Smooth muscle cell (in vitro differentiated cells): ENCODE measurements around the gene DENND2C. TPM values are rescaled to one million over a fixed set of nuclear protein-coding genes. Genes with fewer than 3 reads are reported as not detected.

Experiments
- DNase-seq: peaks from one replicate; lab custom pipeline; 2025; ENCODE audit not compliant: unreplicated experiment; lab: John Stamatoyannopoulos, UW
- H2AFZ ChIP-seq: fragments of 200-600 bp; sonication (generic); 2 replicates; pipeline ENCODE4 v1.6.0; 2016; ENCODE audit warnings: antibody characterized with exemption, low read depth, mild to moderate bottlenecking
- H3F3A ChIP-seq: fragments of 200-600 bp; sonication (generic); 2 replicates; pipeline ENCODE4 v1.6.0; 2017; ENCODE audit warnings: antibody characterized with exemption, low read depth
- H3K27ac ChIP-seq: fragments of 200-600 bp; sonication (generic); 2 replicates; pipeline ENCODE4 v1.5.1; 2016; ENCODE audit warnings: low read depth, mild to moderate bottlenecking
- H3K27me3 ChIP-seq: fragments of 200-600 bp; sonication (generic); 2 replicates; pipeline ENCODE4 v1.6.1; 2016; ENCODE audit warnings: low read depth, mild to moderate bottlenecking
- H3K36me3 ChIP-seq: fragments of 200-600 bp; sonication (generic); 2 replicates; pipeline ENCODE4 v1.5.1; 2016; ENCODE audit warnings: low read depth
- H3K4me1 ChIP-seq: fragments of 200-600 bp; sonication (generic); 2 replicates; pipeline ENCODE4 v1.5.1; 2016; ENCODE audit warnings: low read depth
- H3K4me2 ChIP-seq: fragments of 200-600 bp; sonication (generic); 2 replicates; pipeline ENCODE4 v1.6.0; 2016; ENCODE audit warnings: mild to moderate bottlenecking
- H3K4me3 ChIP-seq: fragments of 200-600 bp; sonication (generic); 2 replicates; pipeline ENCODE4 v1.5.1; 2016; ENCODE audit warnings: mild to moderate bottlenecking
- H3K79me2 ChIP-seq: fragments of 200-600 bp; sonication (generic); 2 replicates; pipeline ENCODE4 v1.6.0; 2016; ENCODE audit warnings: low read depth, mild to moderate bottlenecking
- H3K9ac ChIP-seq: fragments of 200-600 bp; sonication (generic); 2 replicates; pipeline ENCODE4 v1.6.0; 2016; ENCODE audit warnings: low read depth
- H3K9me3 ChIP-seq: fragments of 200-600 bp; sonication (generic); replicated peaks from 2 replicates; pipeline ENCODE4 v1.5.1; 2016; ENCODE audit warnings: low read depth
- H4K20me1 ChIP-seq: fragments of 200-600 bp; sonication (generic); 2 replicates; pipeline ENCODE4 v1.6.0; 2016; ENCODE audit warnings: low read depth
- WGBS: methylation state at CpG from one replicate; pipeline ENCODE4 v1.1.7; 2016; ENCODE audit warnings: low lambda C conversion rate; 5-methylcytosine and 5-hydroxymethylcytosine counted together
- polyA plus RNA-seq: library from polyadenylated mRNA; unstranded; fragments of >200 nt; fragmentation: Nextera tagmentation; extraction: Ambion mirVana; gene quantifications from 2 replicates; pipeline ENCODE4 v1.2.1, GENCODE V29; 2016
- total RNA-seq: library from RNA; depleted of rRNA; stranded (reverse); fragments of >200 nt; gene quantifications from 2 replicates; pipeline ENCODE4 v1.2.3, GENCODE V29; 2014
- TF ChIP-seq, protein P1 (sequence below): fragments of 200-600 bp; sonication (generic); IDR thresholded peaks from 2 replicates; pipeline ENCODE4 v1.5.1; 2017; ENCODE audit warnings: borderline replicate concordance, mild to moderate bottlenecking, antibody characterized with exemption; ENCODE audit not compliant: insufficient read depth, poor library complexity, severe bottlenecking

DENND2C gene
- total and polyA plus RNA-seq, 2 experiments from 2014 or later = 1.4 to 4.1 TPM

DNA sequence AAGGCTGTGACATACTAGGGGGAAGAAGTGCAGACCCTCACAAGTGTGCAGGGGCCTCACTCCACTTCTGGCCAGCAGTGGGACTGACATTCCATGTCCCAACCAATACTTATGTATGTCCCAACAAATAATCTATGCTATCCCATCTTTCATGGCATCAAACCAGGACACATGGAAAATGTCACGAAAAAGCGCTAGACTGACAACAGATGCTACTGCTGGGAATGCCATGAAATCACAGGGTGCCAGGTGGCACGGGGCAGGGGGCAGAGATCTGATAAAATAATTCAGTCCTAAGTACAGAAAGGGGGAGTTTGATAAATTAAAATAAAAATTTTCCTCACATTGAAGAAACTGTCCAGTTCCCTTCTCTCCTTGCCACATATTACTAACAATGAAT lies 60.8 kb downstream of the DENND2C start:
- H3K27me3 ChIP-seq = no peaks in the 10 kb centered on the region
- 92% methylated on average over 3 of the region's 3 CpGs for WGBS
- no peaks in the 10 kb centered on the region for H3K79me2 ChIP-seq
- H3K4me3 ChIP-seq = no peak overlapping the region
- no peaks in the 10 kb centered on the region for H4K20me1 ChIP-seq
- no peak overlapping the region for H2AFZ ChIP-seq
- H3K36me3 ChIP-seq = peaks cover 3% of the 10 kb centered on the region
- H3K9me3 ChIP-seq = no peaks in the 10 kb centered on the region
- no peak overlapping the region for H3K27ac ChIP-seq
- no peak overlapping the region for H3K9ac ChIP-seq
- H3K4me2 ChIP-seq = no peak overlapping the region
- TF ChIP-seq, protein P1, sequence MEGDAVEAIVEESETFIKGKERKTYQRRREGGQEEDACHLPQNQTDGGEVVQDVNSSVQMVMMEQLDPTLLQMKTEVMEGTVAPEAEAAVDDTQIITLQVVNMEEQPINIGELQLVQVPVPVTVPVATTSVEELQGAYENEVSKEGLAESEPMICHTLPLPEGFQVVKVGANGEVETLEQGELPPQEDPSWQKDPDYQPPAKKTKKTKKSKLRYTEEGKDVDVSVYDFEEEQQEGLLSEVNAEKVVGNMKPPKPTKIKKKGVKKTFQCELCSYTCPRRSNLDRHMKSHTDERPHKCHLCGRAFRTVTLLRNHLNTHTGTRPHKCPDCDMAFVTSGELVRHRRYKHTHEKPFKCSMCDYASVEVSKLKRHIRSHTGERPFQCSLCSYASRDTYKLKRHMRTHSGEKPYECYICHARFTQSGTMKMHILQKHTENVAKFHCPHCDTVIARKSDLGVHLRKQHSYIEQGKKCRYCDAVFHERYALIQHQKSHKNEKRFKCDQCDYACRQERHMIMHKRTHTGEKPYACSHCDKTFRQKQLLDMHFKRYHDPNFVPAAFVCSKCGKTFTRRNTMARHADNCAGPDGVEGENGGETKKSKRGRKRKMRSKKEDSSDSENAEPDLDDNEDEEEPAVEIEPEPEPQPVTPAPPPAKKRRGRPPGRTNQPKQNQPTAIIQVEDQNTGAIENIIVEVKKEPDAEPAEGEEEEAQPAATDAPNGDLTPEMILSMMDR = no peak
- H3F3A ChIP-seq = no peaks in the 10 kb centered on the region
- no peaks in the 10 kb centered on the region for H3K4me1 ChIP-seq
- DNase-seq = no peak

GRCh38 chr1:114607223-114607622 lies 62.6 kb downstream of the DENND2C start:
- DNase-seq = no peak
- Histone ChIP-seq H3K36me3 (peaks cover 3% of the 10 kb centered on the region), H3K79me2 (no peaks in the 10 kb centered on the region), H3K9ac (no peak overlapping the region), H3F3A (no peaks in the 10 kb centered on the region), H3K27me3 (no peaks in the 10 kb centered on the region), H3K4me2 (no peak overlapping the region), H3K4me1 (no peaks in the 10 kb centered on the region), H3K9me3 (no peaks in the 10 kb centered on the region), H4K20me1 (no peaks in the 10 kb centered on the region), H2AFZ (no peak overlapping the region), H3K27ac (no peak overlapping the region), H3K4me3 (no peak overlapping the region)
- TF ChIP-seq, protein P1 = no peak
- 67% methylated on average over 1 of the region's 1 CpG for WGBS

DNA sequence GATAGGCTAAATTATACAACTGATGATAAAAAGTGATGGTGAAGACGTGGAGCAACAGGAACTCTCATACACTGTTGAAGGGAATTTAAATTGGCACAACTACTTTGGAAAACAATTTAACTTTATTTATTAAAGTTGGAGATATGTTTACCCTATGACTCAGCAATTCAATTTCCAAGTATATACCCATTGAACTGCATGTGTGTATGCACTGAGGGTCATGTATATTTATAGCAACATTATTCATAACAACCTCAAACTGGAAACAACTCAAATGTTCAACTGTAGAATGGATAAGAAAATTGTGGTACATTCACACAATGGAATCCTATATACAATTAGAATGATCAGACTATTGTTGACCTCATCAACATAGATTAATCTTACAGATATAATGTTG lies 71.9 kb downstream of the DENND2C start:
- Histone ChIP-seq H4K20me1 (no peaks in the 10 kb centered on the region), H3K9ac (no peak overlapping the region), H3K36me3 (no peaks in the 10 kb centered on the region), H2AFZ (no peak overlapping the region), H3K9me3 (no peaks in the 10 kb centered on the region), H3K27me3 (no peaks in the 10 kb centered on the region), H3K4me1 (no peaks in the 10 kb centered on the region), H3K4me2 (no peak overlapping the region), H3K79me2 (no peaks in the 10 kb centered on the region), H3F3A (no peaks in the 10 kb centered on the region), H3K4me3 (no peak overlapping the region), H3K27ac (no peak overlapping the region)
- TF ChIP-seq, protein P1 = no peak
- DNase-seq = no peak
- WGBS = 90% methylated on average over 1 of the region's 1 CpG

DNA sequence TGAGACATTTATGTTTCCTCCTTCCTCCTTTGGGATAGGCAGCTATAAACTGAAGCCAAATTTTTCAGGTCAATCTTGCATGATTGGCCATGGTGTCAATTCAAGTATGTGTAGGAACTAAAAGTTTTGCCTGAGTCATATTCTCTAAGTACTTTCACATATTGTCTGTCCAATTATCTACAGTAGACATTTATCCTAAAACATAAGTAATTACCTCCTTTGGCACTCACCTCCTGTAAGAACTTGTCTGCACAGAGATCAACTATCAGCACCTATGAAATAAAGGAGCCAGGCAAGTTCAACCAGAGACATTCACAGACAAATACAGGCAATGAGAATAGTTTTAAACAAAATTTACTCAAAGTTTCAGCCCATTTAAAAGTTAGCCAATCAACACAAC lies 74.2 kb downstream of the DENND2C start:
- H3K36me3 ChIP-seq = no peaks in the 10 kb centered on the region

More for the DNA sequence above, 74.2 kb downstream of the DENND2C start:
- Histone ChIP-seq H3K4me1 (no peaks in the 10 kb centered on the region), H3K9ac (no peak overlapping the region), H3K4me2 (no peak overlapping the region), H3F3A (no peaks in the 10 kb centered on the region), H2AFZ (no peak overlapping the region), H4K20me1 (no peaks in the 10 kb centered on the region), H3K27me3 (no peaks in the 10 kb centered on the region), H3K27ac (peak overlapping the region; percentile 23), H3K79me2 (no peaks in the 10 kb centered on the region), H3K9me3 (no peaks in the 10 kb centered on the region), H3K4me3 (no peak overlapping the region)
- TF ChIP-seq, protein P1 = no peak
- no peak for DNase-seq
